Kidney (tissue), 14 donors: Measurements from ENCODE around the gene ANKDD1A. TPM values are rescaled to one million over a fixed set of nuclear protein-coding genes. Genes with fewer than 3 reads are reported as not detected.
A peak's percentile ranks its signal among the peaks of the same experiment; 100 is the strongest.

Source experiments
- DNase-seq, 5 donors: peaks; one replicate each; pipeline ENCODE4 v3.0.0-alpha.2; 2013 to 2020
- FAIRE-seq: peaks from 2 replicates; lab custom pipeline; 2012; peaks lifted over from hg19 to GRCh38; lab: Jason Lieb, UNC
- H3K27ac ChIP-seq, 2 donors: one replicate each; pipeline ENCODE4 v1.7.0; 2013; ENCODE audit warnings: low read depth in 2 of 2, low read length in 2 of 2, inconsistent platforms in 1 of 2
- H3K27me3 ChIP-seq: one replicate; pipeline ENCODE4 v1.7.1; 2013; ENCODE audit warnings: low read length, inconsistent platforms; ENCODE audit not compliant: control insufficient read depth, insufficient read depth
- H3K36me3 ChIP-seq, 3 donors: one replicate each; pipeline versions ENCODE4 v1.7.0 to v1.7.1; 2013; ENCODE audit warnings: low read length in 3 of 3, control low read depth in 1 of 3, inconsistent platforms in 1 of 3; ENCODE audit not compliant: insufficient read depth in 3 of 3, control insufficient read depth in 2 of 3
- H3K4me1 ChIP-seq, 3 donors: one replicate each; pipeline versions ENCODE4 v1.7.0 to v1.7.1; 2013; ENCODE audit warnings: low read length in 3 of 3, inconsistent platforms in 1 of 3, low read depth in 1 of 3; ENCODE audit not compliant: control insufficient read depth in 2 of 3, insufficient read depth in 2 of 3
- H3K4me3 ChIP-seq, 3 donors: one replicate each; pipeline versions ENCODE4 v1.7.0 to v1.8.1; 2013; ENCODE audit warnings: low read length in 3 of 3, control low read depth in 1 of 3, inconsistent platforms in 1 of 3
- H3K9ac ChIP-seq, 3 donors: one replicate each; pipeline versions ENCODE4 v1.7.0 to v1.7.1; 2013; ENCODE audit warnings: low read length in 3 of 3, control low read depth in 1 of 3, inconsistent platforms in 1 of 3
- H3K9me3 ChIP-seq, 3 donors: one replicate each; pipeline versions ENCODE4 v1.7.0 to v1.7.1; 2013; ENCODE audit warnings: low read length in 3 of 3, control low read depth in 1 of 3, inconsistent platforms in 1 of 3; ENCODE audit not compliant: control insufficient read depth in 2 of 3, insufficient read depth in 1 of 3
- intact Hi-C: fragments of 100-400 bp; cut with DNase I; formaldehyde crosslinking; loops from one replicate; pipeline ENCODE4 v1.11.1; 2022
- polyA plus RNA-seq: library from polyadenylated mRNA; stranded (reverse); fragments of 350-450 nt; fragmentation: Illumina TruSeq; extraction: RNeasy Lipid Tissue Mini Kit (QIAGEN cat#74804); gene quantifications from one replicate; pipeline ENCODE4 v1.2.3, GENCODE V29; 2014; ENCODE audit warnings: low read depth, low replicate concordance; ENCODE audit not compliant: insufficient read depth
- total RNA-seq: library from RNA; stranded (reverse); fragmentation: NEBNext Ultra II Directional; extraction: Animal tissue kit (Norgen Biotek cat#: 25700); gene quantifications from one replicate; pipeline ENCODE4 v1.2.1, GENCODE V29; 2021
- TF ChIP-seq, protein P1 (sequence below): IDR thresholded peaks from 3 replicates; pipeline ENCODE4 v1.5.1; 2012; ENCODE audit warnings: mild to moderate bottlenecking, moderate library complexity, borderline replicate concordance; ENCODE audit not compliant: insufficient read depth; ENCODE audit errors: extremely low read depth
- donor health status: control.
- donor health status: control.
- donor health status: control.
- donor health status: control.
- donor health status: control.
- donor health status: DM: yes; HTN: yes; CAD: no.
- donor health status: Normal renal cell carcinoma (clear cell type).

ANKDD1A gene
- total and polyA plus RNA-seq, 2 donors from 2014 or later, result 1.9 to 8.0 TPM

DNA sequence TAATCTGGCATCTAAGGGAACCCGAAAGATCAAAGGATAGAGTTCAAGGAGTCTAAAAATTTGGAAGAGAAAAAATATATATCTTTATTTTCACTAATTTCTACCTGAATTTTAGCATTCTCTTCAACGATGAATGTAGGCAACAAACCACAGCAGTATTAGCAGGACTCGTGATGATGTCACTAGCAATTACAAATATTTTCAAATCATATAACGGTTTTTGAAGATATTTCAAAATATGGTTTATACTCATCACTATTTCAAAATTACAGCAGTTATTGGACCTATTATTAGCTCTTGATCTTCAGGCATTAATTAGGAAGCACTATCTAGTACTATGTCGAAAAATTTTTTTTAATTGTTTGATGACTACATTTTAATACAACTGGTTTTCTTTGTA lies 27.0 kb upstream of the ANKDD1A start:
- H3K27ac ChIP-seq, result no peak overlapping the region
- H3K9me3 ChIP-seq, result no peaks in the 10 kb centered on the region
- H3K4me1 ChIP-seq, result peaks cover 0 to 10% (median 6%) of the 10 kb centered on the region in 3 donors
- H3K4me3 ChIP-seq, result no peak overlapping the region
- TF ChIP-seq, protein P1, sequence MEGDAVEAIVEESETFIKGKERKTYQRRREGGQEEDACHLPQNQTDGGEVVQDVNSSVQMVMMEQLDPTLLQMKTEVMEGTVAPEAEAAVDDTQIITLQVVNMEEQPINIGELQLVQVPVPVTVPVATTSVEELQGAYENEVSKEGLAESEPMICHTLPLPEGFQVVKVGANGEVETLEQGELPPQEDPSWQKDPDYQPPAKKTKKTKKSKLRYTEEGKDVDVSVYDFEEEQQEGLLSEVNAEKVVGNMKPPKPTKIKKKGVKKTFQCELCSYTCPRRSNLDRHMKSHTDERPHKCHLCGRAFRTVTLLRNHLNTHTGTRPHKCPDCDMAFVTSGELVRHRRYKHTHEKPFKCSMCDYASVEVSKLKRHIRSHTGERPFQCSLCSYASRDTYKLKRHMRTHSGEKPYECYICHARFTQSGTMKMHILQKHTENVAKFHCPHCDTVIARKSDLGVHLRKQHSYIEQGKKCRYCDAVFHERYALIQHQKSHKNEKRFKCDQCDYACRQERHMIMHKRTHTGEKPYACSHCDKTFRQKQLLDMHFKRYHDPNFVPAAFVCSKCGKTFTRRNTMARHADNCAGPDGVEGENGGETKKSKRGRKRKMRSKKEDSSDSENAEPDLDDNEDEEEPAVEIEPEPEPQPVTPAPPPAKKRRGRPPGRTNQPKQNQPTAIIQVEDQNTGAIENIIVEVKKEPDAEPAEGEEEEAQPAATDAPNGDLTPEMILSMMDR, result no peak
- H3K27me3 ChIP-seq, result no peaks in the 10 kb centered on the region
- FAIRE-seq (no peak), DNase-seq (no peak)
- H3K9ac ChIP-seq, result no peak overlapping the region
- no peaks in the 10 kb centered on the region for H3K36me3 ChIP-seq
- intact Hi-C loops, result no loop called here

- TF ChIP-seq, protein P1, result no peak
- Histone ChIP-seq H3K36me3 (no peaks in the 10 kb centered on the region), H3K9me3 (no peaks in the 10 kb centered on the region), H3K27me3 (no peaks in the 10 kb centered on the region), H3K27ac (no peak overlapping the region), H3K4me3 (no peak overlapping the region), H3K4me1 (peaks cover 0 to 9% (median 6%) of the 10 kb centered on the region in 3 donors), H3K9ac (no peak overlapping the region)
- intact Hi-C loops, result no loop called here
- no peak for DNase-seq
- FAIRE-seq, result no peak
These were observed 23.4 kb upstream of the ANKDD1A start for GRCh38 chr15:64888336-64888735.

GRCh38 chr15:64891561-64891960 lies 20.1 kb upstream of the ANKDD1A start:
- Histone ChIP-seq H3K9ac (no peak overlapping the region), H3K36me3 (no peaks in the 10 kb centered on the region), H3K4me1 (peaks cover 0 to 17% (median 3%) of the 10 kb centered on the region in 3 donors), H3K4me3 (no peak overlapping the region), H3K9me3 (no peaks in the 10 kb centered on the region), H3K27ac (peak overlapping the region in 1 of 2 donors; percentile 29), H3K27me3 (no peaks in the 10 kb centered on the region)
- intact Hi-C loops, result no loop called here
- FAIRE-seq (no peak), DNase-seq (peak in 1 of 5 donors; percentile 12)
- TF ChIP-seq, protein P1, result no peak

DNA sequence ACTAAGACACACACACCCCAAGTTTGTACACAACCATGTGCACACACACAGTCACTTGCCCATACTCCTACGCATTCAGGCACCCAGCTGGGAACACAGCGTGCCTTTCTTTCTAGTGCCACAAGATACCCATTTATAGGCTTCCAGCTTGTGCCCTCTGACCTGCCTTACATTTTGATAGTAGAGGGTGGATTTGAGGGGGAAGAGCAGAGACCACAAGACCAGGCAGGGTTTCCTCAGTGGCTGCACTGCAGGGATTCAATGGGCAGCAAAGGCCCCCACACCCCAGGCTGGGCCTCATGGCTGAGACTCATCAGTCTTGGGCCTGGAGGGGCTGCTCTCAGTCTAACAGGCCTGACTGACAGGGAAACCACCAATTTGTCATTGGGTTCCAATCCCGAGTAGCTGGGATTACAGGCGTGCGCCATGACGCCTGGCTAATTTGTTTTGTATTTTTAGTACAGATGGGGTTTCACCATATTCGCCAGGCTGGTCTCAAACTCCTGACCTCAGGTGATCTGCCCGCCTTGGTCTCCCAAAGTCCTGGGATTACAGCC lies 18.8 kb upstream of the ANKDD1A start:
- H3K27ac ChIP-seq, result peak overlapping the region; percentile 74 to 86
- FAIRE-seq, result no peak
- no peaks in the 10 kb centered on the region for H3K9me3 ChIP-seq
- no peak overlapping the region for H3K9ac ChIP-seq
- H3K4me3 ChIP-seq, result no peak overlapping the region
- DNase-seq, result peak in 1 of 5 donors; percentile 64
- H3K27me3 ChIP-seq, result no peaks in the 10 kb centered on the region
- intact Hi-C loops, result no loop called here
- peaks cover 0 to 29% (median 3%) of the 10 kb centered on the region in 3 donors for H3K4me1 ChIP-seq
- TF ChIP-seq, protein P1, result no peak
- no peaks in the 10 kb centered on the region for H3K36me3 ChIP-seq
